ENCODE data around the gene TEX2. TPM values are rescaled to one million over a fixed set of nuclear protein-coding genes. Genes with fewer than 3 reads are reported as not detected.
A peak's percentile ranks its signal among the peaks of the same experiment; 100 is the strongest.

Gene TEX2
- total and polyA plus RNA-seq, 2 donors (not counting 3 experiments of a cell fraction or from before 2014, with no cell fraction given) = 13.3 to 25.8 TPM

DNA sequence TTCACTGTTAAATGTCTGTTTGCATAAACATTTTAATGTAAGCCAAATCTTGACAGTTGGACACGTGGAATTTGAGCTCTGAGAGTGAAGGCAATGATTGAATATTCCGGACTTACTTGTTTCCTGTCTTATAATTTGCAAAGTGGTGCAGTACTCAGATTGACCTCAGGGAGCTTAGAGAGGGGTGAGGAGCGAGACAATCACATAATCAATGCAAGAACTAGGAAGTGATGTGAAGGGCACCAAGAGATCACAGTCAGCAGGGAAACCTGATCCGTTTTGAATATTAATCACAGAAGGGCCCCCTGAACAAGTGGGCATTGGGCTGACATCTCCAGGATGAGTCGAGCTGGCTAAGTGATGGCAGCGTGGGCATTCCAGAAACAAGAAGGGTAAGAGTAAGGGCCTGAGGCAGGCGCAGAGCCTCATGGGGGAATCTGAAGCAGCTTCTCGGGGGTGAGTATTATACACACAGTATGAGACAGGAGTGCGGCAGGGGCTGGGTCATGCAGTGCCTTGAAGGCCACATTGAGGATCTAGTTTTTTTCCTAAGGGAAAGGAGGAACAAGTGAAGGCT lies 26.1 kb downstream of the TEX2 start:
- Histone ChIP-seq H3K4me3 (replicated peaks in 1 of 3; ENCODE audit: insufficient read depth in 1 of 3, low read depth in 1 of 3, low read length in 3 of 3) (no peak overlapping the region), H3K79me2 (ENCODE audit: control insufficient read depth, insufficient read depth, low read length) (peaks cover 2% of the 10 kb centered on the region), H2AFZ (ENCODE audit: low read depth, low read length) (no peak overlapping the region), H4K20me1 (replicated peaks; ENCODE audit: control insufficient read depth, extremely low read depth, insufficient read depth, low read length) (no peaks in the 10 kb centered on the region), H3K27ac (ENCODE audit: insufficient read depth, low read depth, low read length) (no peak overlapping the region), H3K4me2 (ENCODE audit: insufficient read depth, low read length) (no peak overlapping the region), H3K27me3 (ENCODE audit: control insufficient read depth in 2 of 2, insufficient read depth in 2 of 2, low read length in 2 of 2) (no peaks in the 10 kb centered on the region), H3K9ac (replicated peaks; ENCODE audit: extremely low read depth, insufficient read depth, low read length) (no peak overlapping the region), H3K4me1 (ENCODE audit: control insufficient read depth, extremely low read depth, insufficient read depth, low read length) (peaks cover 6% of the 10 kb centered on the region), H3K36me3 (ENCODE audit: control insufficient read depth in 2 of 2, extremely low read depth in 1 of 2, insufficient read depth in 2 of 2, low read length in 2 of 2) (no peaks in the 10 kb centered on the region), H3K9me1 (replicated peaks; ENCODE audit: control insufficient read depth, extremely low read depth, insufficient read depth, low read length) (no peaks in the 10 kb centered on the region), H3K9me3 (replicated peaks; ENCODE audit: control insufficient read depth, insufficient read depth, low read length) (no peaks in the 10 kb centered on the region)
- DNase-seq (ENCODE audit: low read depth, low spot score) (peak; percentile 36), FAIRE-seq (peak; percentile 82)
- ChIA-PET CTCF (interaction anchor here (0.6 to 2.1 kb wide), 20 partner anchors 9 to 317 kb away, joined by 3 to 11 read pairs (median 4); no protein-coding TSS in a partner anchor), POLR2A (no interaction called here)
- intact Hi-C loops (cut with micrococcal nuclease) = no loop called here
- no TSS peak for BruUV-seq (replicated peaks)
- dilution Hi-C loops (cut with MboI; ENCODE audit: extremely low pct_ligation_motif_present, low sequenced_read_pairs) = no loop called here
- TF ChIP-seq POLR2A (IDR thresholded peaks at IDR 0.05; ENCODE audit: low read depth, low read length) (no peak), CTCF (IDR thresholded peaks at IDR 0.05; ENCODE audit: extremely low read depth in 1 of 2, insufficient read depth in 1 of 2, low read depth in 1 of 2, low read length in 2 of 2) (peak; percentile 19 to 21)

GRCh38 chr17:64234961-64235360 lies 28.1 kb downstream of the TEX2 start:
- H3K9me1 ChIP-seq (replicated peaks; ENCODE audit: control insufficient read depth, extremely low read depth, insufficient read depth, low read length) = no peaks in the 10 kb centered on the region
- no peaks in the 10 kb centered on the region for H3K4me1 ChIP-seq (ENCODE audit: control insufficient read depth, extremely low read depth, insufficient read depth, low read length)
- CTCF ChIA-PET = interaction anchor here (2.1 kb wide), 1 partner anchor 47 kb away, joined by 6 read pairs; no protein-coding TSS in a partner anchor
- dilution Hi-C loops (cut with MboI; ENCODE audit: extremely low pct_ligation_motif_present, low sequenced_read_pairs) (no loop called here), intact Hi-C loops (cut with micrococcal nuclease) (no loop called here)
- TF ChIP-seq FOS (IDR thresholded peaks at IDR 0.05; ENCODE audit: borderline replicate concordance, insufficient read depth, low read length) (no peak), JUN (IDR thresholded peaks at IDR 0.05; ENCODE audit: borderline replicate concordance, insufficient read depth, insufficient read length, low read depth) (no peak)
- H3K36me3 ChIP-seq (ENCODE audit: control insufficient read depth in 2 of 2, extremely low read depth in 1 of 2, insufficient read depth in 2 of 2, low read length in 2 of 2) = no peaks in the 10 kb centered on the region
- POLR2A ChIA-PET = no interaction called here
- no TSS peak for BruUV-seq (replicated peaks)
- no peak overlapping the region for H2AFZ ChIP-seq (ENCODE audit: low read depth, low read length)
- no peaks in the 10 kb centered on the region for H4K20me1 ChIP-seq (replicated peaks; ENCODE audit: control insufficient read depth, extremely low read depth, insufficient read depth, low read length)
- H3K4me3 ChIP-seq (replicated peaks in 1 of 3; ENCODE audit: insufficient read depth in 1 of 3, low read depth in 1 of 3, low read length in 3 of 3) = no peak overlapping the region
- DNase-seq (ENCODE audit: low read depth, low spot score) (no peak), FAIRE-seq (peak; percentile 24)
- H3K27ac ChIP-seq (ENCODE audit: insufficient read depth, low read depth, low read length) = no peak overlapping the region
- no peaks in the 10 kb centered on the region for H3K9me3 ChIP-seq (replicated peaks; ENCODE audit: control insufficient read depth, insufficient read depth, low read length)
- no peaks in the 10 kb centered on the region for H3K27me3 ChIP-seq (ENCODE audit: control insufficient read depth in 2 of 2, insufficient read depth in 2 of 2, low read length in 2 of 2)
- H3K9ac ChIP-seq (replicated peaks; ENCODE audit: extremely low read depth, insufficient read depth, low read length) = no peak overlapping the region
- H3K79me2 ChIP-seq (ENCODE audit: control insufficient read depth, insufficient read depth, low read length) = peaks cover 1% of the 10 kb centered on the region
- H3K4me2 ChIP-seq (ENCODE audit: insufficient read depth, low read length) = no peak overlapping the region

All from endothelial cell of umbilical vein (primary cell).